Activated CD8-positive, alpha-beta memory T cell treated with anti-CD3 and anti-CD28 coated beads for 48 hours (primary cell): ENCODE results near the gene ZNF227.
"Not testable (repeated sequence)": the region's sequence is repeated elsewhere in the genome, so short reads cannot be mapped to it uniquely, and the experiment has no call there.

Source experiments
- DNase-seq, 3 experiments: peaks; one replicate each; pipeline ENCODE4 v3.0.0-alpha.2; 2020; ENCODE audit warnings: low read depth in 2 of 3, low spot score in 2 of 3

The ZNF227 gene

DNA sequence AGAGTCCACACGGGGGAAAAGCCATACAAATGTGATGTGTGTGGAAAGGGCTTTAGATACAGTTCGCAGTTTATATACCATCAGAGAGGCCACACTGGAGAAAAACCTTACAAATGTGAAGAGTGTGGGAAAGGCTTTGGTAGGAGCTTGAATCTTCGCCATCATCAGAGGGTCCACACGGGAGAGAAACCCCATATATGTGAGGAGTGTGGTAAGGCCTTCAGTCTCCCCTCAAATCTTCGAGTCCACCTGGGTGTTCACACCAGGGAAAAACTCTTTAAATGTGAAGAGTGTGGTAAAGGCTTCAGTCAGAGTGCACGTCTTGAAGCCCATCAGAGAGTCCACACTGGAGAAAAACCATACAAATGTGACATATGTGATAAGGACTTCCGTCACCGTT, 24.1 kb downstream of the ZNF227 start:
- DNase-seq: no peak

DNA sequence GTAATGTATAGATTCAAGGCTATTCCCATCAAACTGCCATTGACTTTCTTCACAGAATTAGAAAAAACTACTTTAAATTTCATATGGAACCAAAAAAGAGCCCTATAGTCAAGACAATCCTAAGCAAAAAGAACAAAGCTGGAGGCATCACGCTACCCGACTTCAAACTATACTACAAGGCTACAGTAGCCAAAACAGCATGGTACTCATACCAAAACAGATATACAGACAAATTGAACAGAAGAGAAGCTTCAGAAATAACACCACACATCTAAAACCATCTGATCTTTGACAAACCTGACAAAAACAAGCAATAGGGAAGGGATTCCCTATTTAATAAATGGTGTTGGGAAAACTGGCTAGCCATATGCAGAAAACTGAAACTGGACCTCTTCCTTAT, 40.0 kb downstream of the ZNF227 start:
- not testable (repeated sequence) for DNase-seq

DNA sequence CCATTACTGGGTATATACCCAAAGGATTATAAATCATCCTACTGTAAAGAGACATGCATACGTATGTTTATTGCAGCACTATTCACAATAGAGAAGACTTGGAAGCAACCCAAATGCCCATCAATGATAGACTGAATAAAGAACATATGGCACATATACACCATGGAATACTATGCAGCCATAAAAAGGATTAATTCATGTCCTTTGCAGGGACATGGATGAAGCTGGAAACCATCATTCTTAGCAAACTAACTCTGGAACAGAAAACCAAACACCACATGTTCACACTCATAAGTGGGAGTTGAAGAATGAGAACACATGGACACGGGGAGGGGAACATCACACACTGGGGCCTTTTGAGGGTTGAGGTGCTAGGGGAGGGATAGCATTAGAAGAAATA, 41.1 kb downstream of the ZNF227 start:
- not testable (repeated sequence) for DNase-seq

DNA sequence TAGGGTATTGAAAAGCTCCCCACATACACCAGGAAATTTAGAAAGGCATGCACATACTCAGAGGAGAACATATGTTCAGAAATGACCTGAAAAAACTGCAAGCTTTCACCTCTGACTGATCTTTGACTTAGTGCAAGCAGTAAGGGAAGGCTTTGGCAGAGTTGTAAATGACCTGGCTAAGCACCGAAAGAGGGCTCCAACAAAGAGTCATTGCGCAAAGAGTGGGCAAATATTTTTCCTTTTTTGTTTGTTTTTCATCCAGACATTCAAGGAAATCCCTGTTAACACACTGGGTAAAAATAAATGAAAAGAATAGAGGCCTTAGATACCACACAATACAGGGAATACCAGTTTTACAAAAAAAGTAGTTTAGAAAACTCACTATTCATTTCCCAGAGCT, 42.2 kb downstream of the ZNF227 start:
- no peak for DNase-seq

DNA sequence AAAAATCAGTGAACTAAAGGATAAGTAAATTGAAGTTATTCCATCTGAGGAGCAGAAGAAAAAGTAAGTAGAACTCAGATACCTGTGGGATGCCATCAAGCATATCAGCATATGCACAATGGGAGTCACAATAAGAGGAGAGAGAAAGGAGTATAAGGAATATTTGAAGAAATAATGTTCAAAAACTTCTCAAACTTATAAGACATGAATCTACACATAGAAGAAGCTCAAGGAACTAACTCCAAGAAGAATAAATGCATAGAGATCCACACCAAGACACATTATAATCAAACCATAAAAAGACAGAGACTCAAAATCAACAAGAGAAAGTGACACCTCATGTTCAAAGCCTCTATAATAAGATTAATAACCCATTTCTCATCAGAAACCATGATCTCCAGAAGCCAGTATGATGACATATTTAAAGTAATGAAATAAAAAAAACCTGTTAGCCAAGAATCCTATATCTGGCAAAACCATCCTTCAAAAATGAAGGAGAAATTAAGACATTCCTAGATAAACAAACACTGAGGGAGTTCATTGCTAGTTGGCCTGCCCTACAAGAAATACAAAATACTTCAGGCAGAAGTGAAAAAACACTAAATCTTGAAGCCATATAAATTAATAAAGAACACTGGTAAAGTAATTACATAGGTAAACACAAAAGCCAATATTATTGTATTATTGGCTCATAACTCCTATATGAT, 43.5 kb downstream of the ZNF227 start:
- no peak for DNase-seq

DNA sequence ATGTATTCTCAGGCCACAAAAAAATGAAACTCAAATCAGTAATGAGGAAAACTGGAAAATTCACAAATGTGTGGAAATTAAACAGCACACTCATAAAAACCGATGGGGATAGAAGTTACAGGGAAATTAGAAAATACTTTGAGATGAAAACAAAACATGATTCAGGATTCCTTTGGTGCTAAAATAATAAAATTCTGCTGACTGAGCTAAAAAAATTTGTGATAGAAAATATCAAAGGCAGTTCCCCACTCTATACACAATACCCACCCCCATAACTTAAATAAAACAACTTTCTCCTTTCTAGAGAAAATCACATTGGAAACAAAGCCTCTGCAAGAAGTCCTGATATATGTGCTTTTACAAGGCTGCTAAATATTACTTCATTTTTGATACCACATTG, 45.8 kb downstream of the ZNF227 start:
- no peak for DNase-seq

DNA sequence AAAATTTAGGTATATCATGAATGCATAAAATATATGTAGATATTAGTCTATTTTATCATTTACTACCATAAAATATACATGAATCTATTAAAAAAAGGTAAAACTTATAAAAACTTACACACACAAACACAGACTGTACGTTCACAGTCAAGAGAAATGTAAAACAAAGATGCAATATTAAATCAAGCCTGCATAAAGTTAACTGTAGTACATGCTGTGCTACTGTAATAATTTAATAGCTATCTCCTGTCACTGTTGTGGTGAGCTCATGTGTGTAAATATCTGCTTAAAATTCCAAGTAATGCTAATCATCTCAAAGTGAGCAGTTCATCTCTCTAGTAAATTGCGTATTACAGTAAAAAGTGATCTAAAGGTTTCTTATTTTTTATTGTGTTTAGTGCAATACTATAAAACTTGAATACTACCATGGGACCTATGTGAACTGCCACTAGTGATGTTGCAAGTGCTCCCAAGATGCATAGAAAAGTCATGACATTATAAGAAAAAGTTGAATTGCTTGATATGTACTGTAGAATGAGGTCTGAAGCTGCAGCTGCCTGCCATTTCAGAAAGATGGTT, 46.6 kb downstream of the ZNF227 start:
- no peak for DNase-seq

DNA sequence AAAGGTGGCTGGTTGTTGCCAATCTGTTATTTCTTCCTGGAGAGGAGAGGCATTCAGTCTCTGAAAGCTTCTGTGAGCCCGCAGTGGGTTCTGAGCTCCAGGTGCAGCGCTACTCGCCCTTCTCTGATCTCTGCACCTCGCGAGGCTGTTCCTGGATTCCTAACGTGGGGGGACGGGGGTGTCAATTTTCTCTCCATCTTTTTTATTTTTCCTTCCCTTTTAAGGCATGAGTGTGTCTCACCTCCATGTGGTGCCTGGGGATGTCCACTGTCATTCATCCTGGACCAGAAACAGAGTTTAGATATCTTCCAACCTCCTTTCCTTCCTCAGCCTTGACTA, 48.0 kb downstream of the ZNF227 start:
- no peak for DNase-seq

DNA sequence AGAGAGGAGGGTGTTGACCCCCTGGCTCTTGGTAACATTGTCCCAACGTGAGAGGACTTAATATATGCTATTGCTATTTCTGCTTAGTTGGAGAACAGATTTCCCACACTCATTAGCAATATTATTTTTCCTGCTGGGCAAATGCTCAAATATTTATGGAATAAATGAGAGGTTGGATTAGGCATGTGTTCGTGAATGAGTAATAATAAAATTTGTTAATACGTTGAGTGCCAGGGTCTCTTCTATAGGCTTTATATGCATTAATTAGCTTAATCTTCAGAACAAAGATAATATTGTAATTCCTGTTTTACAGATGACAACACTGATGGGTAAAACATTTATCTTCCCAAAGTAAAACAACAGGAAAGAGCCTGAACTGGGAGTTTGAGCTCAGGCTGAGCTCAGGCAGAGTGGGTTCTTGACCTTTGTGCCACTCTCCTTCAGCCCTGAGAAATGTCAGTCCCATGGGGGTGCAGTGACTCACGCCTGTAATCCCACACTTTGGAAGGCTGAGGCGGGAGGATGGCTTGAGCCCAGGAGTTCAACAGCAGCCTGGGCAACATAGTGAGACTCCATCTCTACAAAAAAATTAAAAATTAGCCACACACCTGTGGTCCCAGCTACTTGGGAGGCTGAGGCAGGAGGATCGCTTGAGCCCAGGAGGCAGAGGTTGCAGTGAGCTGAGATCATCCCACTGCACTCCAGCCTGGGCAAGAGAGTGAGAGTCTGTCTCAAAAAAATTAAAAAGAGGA, 48.5 kb downstream of the ZNF227 start:
- DNase-seq: no peak

DNA sequence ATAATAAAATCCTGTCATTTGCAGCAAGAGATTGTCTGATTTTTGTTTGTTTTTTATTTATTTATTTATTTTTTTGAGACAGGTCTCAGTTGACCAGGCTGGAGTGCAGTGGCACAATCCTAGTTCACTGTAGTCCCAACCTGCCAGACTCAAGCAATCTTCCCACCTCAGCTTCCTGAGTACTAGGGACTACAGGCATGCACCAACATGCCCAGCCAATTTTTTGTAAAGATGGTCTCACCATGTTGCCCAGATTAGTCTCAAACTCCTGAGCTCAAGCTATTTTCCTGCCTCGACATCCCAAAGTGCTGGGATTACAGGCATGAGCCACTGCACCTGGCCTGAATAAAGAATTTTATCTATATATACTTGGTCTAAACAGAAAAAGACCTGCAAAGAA, 65.0 kb downstream of the ZNF227 start:
- DNase-seq: no peak

DNA sequence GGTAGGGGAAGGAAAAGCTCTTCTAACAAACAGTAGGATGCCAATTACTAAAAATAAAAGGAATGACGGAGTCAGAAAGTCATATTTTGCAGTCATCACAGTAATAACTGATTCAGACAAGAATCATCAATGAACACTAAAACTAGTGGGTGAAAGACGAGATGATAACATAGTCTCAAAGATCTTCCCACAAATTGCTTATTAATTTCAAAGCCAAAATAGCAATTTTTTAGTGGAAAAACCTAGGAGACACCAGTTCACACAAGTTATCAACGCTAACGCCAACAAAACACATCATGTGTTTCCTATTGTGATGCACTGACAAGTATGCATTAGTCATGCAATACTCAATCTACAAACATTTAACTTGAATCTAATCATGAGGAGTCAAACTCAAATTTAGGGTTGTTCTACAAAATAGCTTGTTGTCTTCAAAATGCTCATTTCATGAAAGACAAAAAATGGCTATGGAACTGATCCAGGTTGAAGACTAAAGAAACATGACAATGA, 65.9 kb downstream of the ZNF227 start:
- no peak for DNase-seq

DNA sequence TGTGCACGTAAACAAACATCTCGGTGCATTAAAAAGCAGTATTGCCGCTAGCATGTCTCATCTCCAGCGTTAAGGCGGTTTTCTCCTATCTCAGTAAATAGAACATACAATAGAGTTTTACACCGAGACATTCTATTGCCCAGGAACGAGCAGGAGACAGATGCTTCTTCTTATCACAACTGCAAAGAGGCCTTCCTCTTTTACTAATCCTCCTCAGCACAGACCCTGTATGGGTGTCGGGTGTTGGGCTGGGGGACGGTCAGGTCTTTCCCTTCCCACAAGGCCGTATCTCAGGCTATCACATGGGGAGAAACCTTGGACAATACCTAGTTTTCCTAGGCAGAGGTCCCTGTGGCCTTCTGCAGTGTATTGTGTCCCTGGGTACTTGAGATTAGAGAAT, 68.6 kb downstream of the ZNF227 start:
- DNase-seq: no peak

DNA sequence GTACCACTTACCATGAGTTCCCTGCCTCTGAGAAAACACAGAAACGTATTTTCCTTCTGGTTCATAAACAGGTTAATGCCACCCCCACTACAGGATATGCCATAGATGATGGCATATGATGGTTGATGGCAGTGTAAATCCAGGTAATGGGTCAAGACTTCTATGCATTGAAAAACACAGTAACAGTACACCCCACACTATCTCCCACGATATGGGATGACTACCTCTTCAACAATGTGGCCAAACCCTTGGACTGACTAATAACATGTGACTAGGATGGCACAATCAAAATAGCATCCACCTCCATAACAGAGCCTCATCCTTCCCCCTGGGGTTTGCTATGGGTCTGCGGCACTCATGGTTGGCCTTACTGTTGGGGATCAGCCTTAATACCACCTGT, 70.5 kb downstream of the ZNF227 start:
- no peak for DNase-seq

DNA sequence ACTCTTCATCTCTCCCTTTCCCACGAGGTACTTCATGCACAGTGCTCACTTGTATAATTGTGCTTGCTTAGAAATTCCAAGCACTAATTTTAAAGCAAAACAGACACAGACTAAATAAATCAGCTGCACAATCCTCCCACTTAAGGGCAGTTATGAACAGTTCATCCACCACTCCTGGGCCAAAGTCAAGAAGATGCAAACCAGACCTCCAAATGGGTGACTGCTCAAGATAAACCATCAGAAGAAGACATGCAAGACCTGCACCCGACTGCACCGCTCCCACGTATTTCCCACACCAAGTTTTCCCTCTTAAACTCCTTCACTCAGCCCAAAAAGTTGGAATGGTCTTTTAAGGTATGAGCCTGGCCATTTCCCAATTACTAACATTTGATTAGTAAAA, 72.6 kb downstream of the ZNF227 start:
- DNase-seq: no peak
